B cell (primary cell): ENCODE results near the gene CATSPERE.

Source experiments
- EZH2 ChIP-seq: IDR thresholded peaks from 2 replicates; pipeline ENCODE4 v1.6.1; 2012; ENCODE audit warnings: borderline replicate concordance, low read depth, mild to moderate bottlenecking, moderate library complexity, low read length; ENCODE audit not compliant: insufficient read depth, poor library complexity, severe bottlenecking
- TF ChIP-seq, protein P1 (sequence below): fragments of 200-600 bp; IDR thresholded peaks from one replicate; pipeline ENCODE4 v1.8.0; 2022; ENCODE audit warnings: antibody characterized with exemption, mild to moderate bottlenecking

DNA sequence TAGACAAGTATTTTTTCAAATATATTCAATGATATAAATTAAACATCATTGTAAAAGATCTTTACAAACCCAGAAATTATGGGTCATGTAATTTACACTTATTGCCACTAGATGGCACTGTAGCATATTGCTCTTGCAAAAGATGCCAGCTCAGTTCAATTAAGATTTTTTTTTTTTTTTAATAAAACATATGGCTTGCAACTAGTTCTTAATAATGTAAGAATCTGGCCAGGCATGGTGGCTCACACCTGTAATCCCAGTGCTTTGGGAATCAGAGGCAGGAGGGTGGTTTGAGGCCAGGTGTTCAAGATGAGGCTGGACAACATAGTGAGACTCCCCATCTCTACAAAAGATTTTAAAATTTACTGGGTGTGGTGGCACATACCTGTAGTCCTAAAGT, 142.4 kb downstream of the CATSPERE start:
- TF ChIP-seq, protein P1, sequence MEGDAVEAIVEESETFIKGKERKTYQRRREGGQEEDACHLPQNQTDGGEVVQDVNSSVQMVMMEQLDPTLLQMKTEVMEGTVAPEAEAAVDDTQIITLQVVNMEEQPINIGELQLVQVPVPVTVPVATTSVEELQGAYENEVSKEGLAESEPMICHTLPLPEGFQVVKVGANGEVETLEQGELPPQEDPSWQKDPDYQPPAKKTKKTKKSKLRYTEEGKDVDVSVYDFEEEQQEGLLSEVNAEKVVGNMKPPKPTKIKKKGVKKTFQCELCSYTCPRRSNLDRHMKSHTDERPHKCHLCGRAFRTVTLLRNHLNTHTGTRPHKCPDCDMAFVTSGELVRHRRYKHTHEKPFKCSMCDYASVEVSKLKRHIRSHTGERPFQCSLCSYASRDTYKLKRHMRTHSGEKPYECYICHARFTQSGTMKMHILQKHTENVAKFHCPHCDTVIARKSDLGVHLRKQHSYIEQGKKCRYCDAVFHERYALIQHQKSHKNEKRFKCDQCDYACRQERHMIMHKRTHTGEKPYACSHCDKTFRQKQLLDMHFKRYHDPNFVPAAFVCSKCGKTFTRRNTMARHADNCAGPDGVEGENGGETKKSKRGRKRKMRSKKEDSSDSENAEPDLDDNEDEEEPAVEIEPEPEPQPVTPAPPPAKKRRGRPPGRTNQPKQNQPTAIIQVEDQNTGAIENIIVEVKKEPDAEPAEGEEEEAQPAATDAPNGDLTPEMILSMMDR, result peak; percentile 91
- TF ChIP-seq EZH2, result no peak
